ENCODE results near the gene KRT1.

DNA sequence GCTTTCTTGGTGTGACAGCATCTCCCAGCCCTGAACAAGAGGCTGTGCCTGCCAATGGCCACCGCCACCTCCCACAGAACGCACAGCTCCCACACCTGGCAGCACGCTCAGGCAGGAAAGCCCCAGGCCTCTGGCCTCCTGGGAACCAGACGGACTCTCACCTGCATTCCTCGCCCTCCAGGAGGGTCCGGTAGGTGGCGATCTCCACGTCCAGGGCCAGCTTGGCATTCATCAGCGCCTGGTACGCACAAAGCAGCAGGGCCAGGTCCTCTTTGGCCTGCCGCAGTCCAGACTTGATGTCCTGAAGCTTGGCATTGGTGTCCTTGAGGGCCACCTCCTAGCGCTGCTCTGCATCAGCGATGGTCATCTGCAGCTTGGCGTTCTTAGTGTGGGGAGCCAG is 35.2 kb upstream of the KRT1 start:
- no peak for TF ChIP-seq EZH2 (IDR thresholded peaks at IDR 0.05)
- no peak for TF ChIP-seq POLR2AphosphoS5 (IDR thresholded peaks at IDR 0.05; ENCODE audit: borderline replicate concordance, low read depth, low read length)
- no peak for TF ChIP-seq FOXP2 (optimal IDR thresholded peaks at IDR 0.05; ENCODE audit: control extremely low read depth, extremely low read length, insufficient read depth)

Data from SK-N-MC (cell line).